Nephron progenitor cell (in vitro differentiated cells): ENCODE data around the gene DOP1B.

Experiments
- DNase-seq: peaks from one replicate; pipeline ENCODE4 v3.0.0; 2021
- H3K27ac Mint-ChIP-seq: 2 replicates; pipeline ENCODE4 v1.8.0; 2021; ENCODE audit warnings: mild to moderate bottlenecking, moderate library complexity, mixed read lengths
- H3K27me3 Mint-ChIP-seq: 2 replicates; pipeline ENCODE4 v1.8.0; 2021; ENCODE audit warnings: mild to moderate bottlenecking, low read depth, mixed read lengths; ENCODE audit not compliant: poor library complexity
- H3K36me3 Mint-ChIP-seq: 2 replicates; pipeline ENCODE4 v1.8.0; 2021; ENCODE audit warnings: low read depth, mixed read lengths
- H3K4me1 Mint-ChIP-seq: 2 replicates; pipeline ENCODE4 v1.8.0; 2021; ENCODE audit warnings: mixed read lengths
- H3K4me3 Mint-ChIP-seq: 2 replicates; pipeline ENCODE4 v1.8.0; 2021; ENCODE audit warnings: mild to moderate bottlenecking, moderate library complexity, mixed read lengths
- H3K9me3 Mint-ChIP-seq: 2 replicates; pipeline ENCODE4 v1.8.0; 2021; ENCODE audit warnings: mild to moderate bottlenecking, moderate library complexity, mixed read lengths
- CTCF ChIP-seq: fragments of 200-600 bp; sonication (generic); IDR thresholded peaks from 2 replicates; pipeline ENCODE4 v1.5.0; 2021; ENCODE audit warnings: antibody characterized with exemption

The DOP1B gene

GRCh38 chr21:36174780-36175179 is 18.2 kb downstream of the DOP1B start:
- peaks cover 13% of the 10 kb centered on the region for H3K27me3 Mint-ChIP-seq
- H3K4me1 Mint-ChIP-seq: peaks cover 10% of the 10 kb centered on the region
- no peak overlapping the region for H3K4me3 Mint-ChIP-seq
- peaks cover 11% of the 10 kb centered on the region for H3K9me3 Mint-ChIP-seq
- peaks cover 3% of the 10 kb centered on the region for H3K36me3 Mint-ChIP-seq
- TF ChIP-seq CTCF: no peak
- H3K27ac Mint-ChIP-seq: no peak overlapping the region
- DNase-seq: no peak

GRCh38 chr21:36175771-36176565 is 19.3 kb downstream of the DOP1B start:
- no peak for DNase-seq
- Mint-ChIP-seq H3K4me1 (peaks cover 10% of the 10 kb centered on the region), H3K4me3 (no peak overlapping the region), H3K27ac (no peak overlapping the region), H3K36me3 (no peaks in the 10 kb centered on the region), H3K27me3 (peaks cover 11% of the 10 kb centered on the region), H3K9me3 (peaks cover 13% of the 10 kb centered on the region)
- TF ChIP-seq CTCF: no peak

GRCh38 chr21:36178349-36178748 is 21.7 kb downstream of the DOP1B start:
- TF ChIP-seq CTCF: no peak
- peaks cover 13% of the 10 kb centered on the region for H3K9me3 Mint-ChIP-seq
- H3K4me3 Mint-ChIP-seq: no peak overlapping the region
- DNase-seq: no peak
- no peak overlapping the region for H3K27ac Mint-ChIP-seq
- no peaks in the 10 kb centered on the region for H3K4me1 Mint-ChIP-seq
- H3K27me3 Mint-ChIP-seq: peaks cover 12% of the 10 kb centered on the region
- no peaks in the 10 kb centered on the region for H3K36me3 Mint-ChIP-seq

- no peak for TF ChIP-seq CTCF
- H3K36me3 Mint-ChIP-seq: no peaks in the 10 kb centered on the region
- no peak overlapping the region for H3K27ac Mint-ChIP-seq
- no peaks in the 10 kb centered on the region for H3K4me1 Mint-ChIP-seq
- no peak for DNase-seq
- peaks cover 13% of the 10 kb centered on the region for H3K9me3 Mint-ChIP-seq
- no peak overlapping the region for H3K4me3 Mint-ChIP-seq
- H3K27me3 Mint-ChIP-seq: peaks cover 12% of the 10 kb centered on the region
These were observed 22.5 kb downstream of the DOP1B start for GRCh38 chr21:36179145-36179544.

GRCh38 chr21:36180963-36181362 is 24.3 kb downstream of the DOP1B start:
- no peak for TF ChIP-seq CTCF
- H3K36me3 Mint-ChIP-seq: no peaks in the 10 kb centered on the region
- H3K4me1 Mint-ChIP-seq: peaks cover 8% of the 10 kb centered on the region
- H3K9me3 Mint-ChIP-seq: peaks cover 13% of the 10 kb centered on the region
- no peak for DNase-seq
- no peak overlapping the region for H3K27ac Mint-ChIP-seq
- H3K4me3 Mint-ChIP-seq: no peak overlapping the region
- peaks cover 9% of the 10 kb centered on the region for H3K27me3 Mint-ChIP-seq
